ENCODE results near the gene OSCP1.
"Not testable (repeated sequence)": the region's sequence is repeated elsewhere in the genome, so short reads cannot be mapped to it uniquely, and the experiment has no call there.

The OSCP1 gene

GRCh38 chr1:36450270-36450918, at the start of gene OSCP1:
Gene OSCP1 (minus strand): TSS chr1:36450451. CDS start chr1:36450369, 82 bp downstream.
- intact Hi-C loops (cut with DNase I): no loop called here
- DNase-seq: peak; percentile 88 to 97 (median 94)

- intact Hi-C loops (cut with DNase I): no loop called here
- no peak for DNase-seq
Measured at GRCh38 chr1:36497207-36497606, 47.0 kb upstream of the OSCP1 start.

GRCh38 chr1:36494971-36495370, 44.7 kb upstream of the OSCP1 start:
- DNase-seq: no peak
- intact Hi-C loops (cut with DNase I): no loop called here

GRCh38 chr1:36493524-36493923, 43.3 kb upstream of the OSCP1 start:
- intact Hi-C loops (cut with DNase I): no loop called here
- DNase-seq: no peak

- intact Hi-C loops (cut with DNase I): no loop called here
- no peak for DNase-seq
Measured at GRCh38 chr1:36492491-36492890, 42.2 kb upstream of the OSCP1 start.

GRCh38 chr1:36489258-36490051, 39.2 kb upstream of the OSCP1 start:
- intact Hi-C loops (cut with DNase I): not testable (repeated sequence)
- peak in 1 of 42 donors; percentile 11 for DNase-seq

GRCh38 chr1:36487906-36488305, 37.7 kb upstream of the OSCP1 start:
- intact Hi-C loops (cut with DNase I): no loop called here
- peak in 1 of 42 donors; percentile 15 for DNase-seq

- DNase-seq: peak in 1 of 42 donors; percentile 8
- intact Hi-C loops (cut with DNase I): not testable (repeated sequence)
Measured at GRCh38 chr1:36487336-36487725, 37.1 kb upstream of the OSCP1 start.

GRCh38 chr1:36486439-36487335, 36.4 kb upstream of the OSCP1 start:
- DNase-seq: peak in 37 of 42 donors; percentile 18 to 71 (median 41)

GRCh38 chr1:36486093-36486438, 35.8 kb upstream of the OSCP1 start:
- DNase-seq: no peak
- intact Hi-C loops (cut with DNase I): no loop called here

More at GRCh38 chr1:36486439-36487335, 36.4 kb upstream of the OSCP1 start:
- intact Hi-C loops (cut with DNase I): no loop called here

- intact Hi-C loops (cut with DNase I): no loop called here
- DNase-seq: no peak
Measured at GRCh38 chr1:36484099-36484498, 33.8 kb upstream of the OSCP1 start.

GRCh38 chr1:36482724-36483388, 32.6 kb upstream of the OSCP1 start, which contains the start of gene CSF3R:
Gene CSF3R (minus strand): TSS chr1:36482913. CDS start chr1:36479496, 3,417 bp downstream.
- intact Hi-C loops (cut with DNase I): no loop called here
- peak in 11 of 42 donors; percentile 4 to 44 (median 19) for DNase-seq

GRCh38 chr1:36481771-36482723, 31.8 kb upstream of the OSCP1 start:
- no peak for DNase-seq
- intact Hi-C loops (cut with DNase I): no loop called here

- DNase-seq: no peak
- intact Hi-C loops (cut with DNase I): no loop called here
Measured at GRCh38 chr1:36481091-36481490, 30.8 kb upstream of the OSCP1 start.

- intact Hi-C loops (cut with DNase I): no loop called here
Measured at GRCh38 chr1:36480161-36480560, 29.9 kb upstream of the OSCP1 start.

GRCh38 chr1:36479505-36480051, 29.3 kb upstream of the OSCP1 start:
- no peak for DNase-seq
- intact Hi-C loops (cut with DNase I): no loop called here

More at GRCh38 chr1:36480161-36480560, 29.9 kb upstream of the OSCP1 start:
- no peak for DNase-seq

GRCh38 chr1:36477615-36478014, 27.4 kb upstream of the OSCP1 start:
- intact Hi-C loops (cut with DNase I); DNase-seq: not testable (repeated sequence)
